HepG2 (cell line): ENCODE results near the gene NMT2. TPM values are rescaled to one million over a fixed set of nuclear protein-coding genes. Genes with fewer than 3 reads are reported as not detected.

ENCODE experiments used
- ATAC-seq: fragments of 200-7000 bp; cut with Tn5 transposase; 3 replicates; pipeline ENCODE4 v1.9.1; 2020; ENCODE audit warnings: mild to moderate bottlenecking, moderate library complexity
- BruUV-seq: library from RNA; stranded (reverse); fragments of 400-500 nt; replicated peaks from 2 replicates; lab custom pipeline; 2021; lab: Mats Ljungman, UMichigan
- CTCF ChIA-PET: fragments of 300-600 bp; formaldehyde crosslinking; extraction: SDS; loops from one replicate; lab custom pipeline; 2021; ENCODE audit warnings: low total read pairs, inconsistent platforms, low intra/inter-chr PET ratio; lab: Yijun Ruan, JAX
- POLR2A ChIA-PET: fragments of 350-600 bp; sonication (Branson Sonifier 250); formaldehyde crosslinking; loops from one replicate; lab custom pipeline; 2020; ENCODE audit warnings: antibody characterized with exemption, inconsistent platforms; lab: Yijun Ruan, JAX
- DNase-seq: peaks from one replicate; pipeline ENCODE4 v3.0.0-alpha.2; 2015; ENCODE audit warnings: low spot score
- FAIRE-seq: peaks from 3 replicates; lab custom pipeline; 2011; peaks lifted over from hg19 to GRCh38; lab: Jason Lieb, UNC
- H2AFZ ChIP-seq: one replicate; pipeline ENCODE4 v1.6.1; 2011; ENCODE audit warnings: low read length, inconsistent platforms
- H3K27ac ChIP-seq: fragments of 300-600 bp; 3 replicates; pipeline ENCODE4 v1.8.0; 2011; ENCODE audit warnings: mixed run types, mild to moderate bottlenecking, mixed read lengths, low read length, inconsistent platforms; ENCODE audit not compliant: insufficient read depth; ENCODE audit errors: extremely low read length
- H3K27me3 ChIP-seq, 2 experiments: fragments of 200-600 bp in 1 of 2; 2 replicates in 1 of 2; 3 replicates in 1 of 2; pipeline versions ENCODE4 v1.6.0 to v1.8.0; 2011; ENCODE audit warnings: low read length in 2 of 2, mild to moderate bottlenecking in 2 of 2, moderate library complexity in 2 of 2, inconsistent platforms in 1 of 2; ENCODE audit not compliant: insufficient read depth in 2 of 2, control insufficient read depth in 1 of 2
- H3K36me3 ChIP-seq, 2 experiments: fragments of 200-600 bp in 1 of 2; replicated peaks in 1 of 2; 2 replicates in 1 of 2; 3 replicates in 1 of 2; pipeline versions ENCODE4 v1.5.1 to v1.8.0; 2011; ENCODE audit warnings: low read length in 2 of 2, inconsistent platforms in 1 of 2; ENCODE audit not compliant: insufficient read depth in 2 of 2, control insufficient read depth in 1 of 2
- H3K4me1 ChIP-seq: 2 replicates; pipeline ENCODE4 v1.5.1; 2012; ENCODE audit warnings: low read length, inconsistent platforms; ENCODE audit not compliant: insufficient read depth
- H3K4me2 ChIP-seq: 2 replicates; pipeline ENCODE4 v1.6.0; 2011; ENCODE audit warnings: low read depth, low read length, inconsistent platforms
- H3K4me3 ChIP-seq, 3 experiments: fragments of 200-600 bp in 1 of 3; sonication (generic), shearing (Covaris generic) in 1 of 3; replicated peaks in 1 of 3; 2 replicates each; pipeline ENCODE4 v1.5.1; 2011 to 2016; ENCODE audit warnings: low read length in 3 of 3, inconsistent platforms in 2 of 3, low read depth in 2 of 3, mild to moderate bottlenecking in 2 of 3, control low read depth in 1 of 3, mixed read lengths in 1 of 3; ENCODE audit not compliant: insufficient read depth in 1 of 3
- H3K79me2 ChIP-seq: one replicate; pipeline ENCODE4 v1.6.1; 2011; ENCODE audit warnings: low read length, inconsistent platforms; ENCODE audit not compliant: insufficient read depth
- H3K9ac ChIP-seq: 2 replicates; pipeline ENCODE4 v1.6.0; 2011; ENCODE audit warnings: mild to moderate bottlenecking, low read depth, low read length, inconsistent platforms; ENCODE audit not compliant: insufficient read depth
- H3K9me3 ChIP-seq: 2 replicates; pipeline ENCODE4 v1.5.1; 2012; ENCODE audit warnings: mild to moderate bottlenecking, low read length
- H4K20me1 ChIP-seq: 2 replicates; pipeline ENCODE4 v1.6.0; 2011; ENCODE audit warnings: inconsistent platforms, mild to moderate bottlenecking, low read length, moderate library complexity; ENCODE audit not compliant: insufficient read depth
- ASH2L ChIP-seq: fragments of 300-600, 200-600 bp; sonication (generic); IDR thresholded peaks from 2 replicates; pipeline ENCODE4 v1.7.0; 2017; ENCODE audit warnings: low read depth, mild to moderate bottlenecking, moderate library complexity, mixed read lengths, low read length; ENCODE audit not compliant: insufficient read length
- BCL3 ChIP-seq: sonication (generic); formaldehyde crosslinking; IDR thresholded peaks from 2 replicates; pipeline ENCODE4 v1.5.1; 2020; ENCODE audit warnings: mild to moderate bottlenecking, missing genetic modification reagents, moderate library complexity
- DZIP1 ChIP-seq: sonication (generic); formaldehyde crosslinking; IDR thresholded peaks from 2 replicates; pipeline ENCODE4 v1.5.0; 2020; ENCODE audit warnings: mild to moderate bottlenecking, missing genetic modification reagents
- HNF4A ChIP-seq: sonication (generic); formaldehyde crosslinking; IDR thresholded peaks from 2 replicates; pipeline ENCODE4 v1.4.0; 2020; ENCODE audit warnings: missing genetic modification reagents
- KLF12 ChIP-seq: sonication (generic); formaldehyde crosslinking; IDR thresholded peaks from 2 replicates; pipeline ENCODE4 v1.4.0; 2020; ENCODE audit warnings: missing genetic modification reagents, borderline replicate concordance
- MAFK ChIP-seq, 2 experiments: IDR thresholded peaks in 1 of 2; conservative IDR thresholded peaks in 1 of 2; 2 replicates each; pipeline ENCODE4 v1.6.1; 2011; ENCODE audit warnings: improper control_type of control experiment in 2 of 2, low read length in 2 of 2
- MAZ ChIP-seq, 2 experiments: sonication (generic) in 1 of 2; formaldehyde crosslinking in 1 of 2; IDR thresholded peaks; 2 replicates each; pipeline versions ENCODE4 v1.5.0 to v1.6.1; 2012 to 2020; ENCODE audit warnings: low read depth in 2 of 2, mild to moderate bottlenecking in 2 of 2, borderline replicate concordance in 1 of 2, improper control_type of control experiment in 1 of 2, low read length in 1 of 2, missing genetic modification reagents in 1 of 2, moderate library complexity in 1 of 2
- POLR2A ChIP-seq, 2 experiments: IDR thresholded peaks; 2 replicates each; pipeline ENCODE4 v1.6.1; 2011; ENCODE audit warnings: low read depth in 2 of 2, low read length in 2 of 2, mild to moderate bottlenecking in 1 of 2, moderate library complexity in 1 of 2; ENCODE audit not compliant: insufficient read depth in 1 of 2
- TEAD2 ChIP-seq: sonication (generic); formaldehyde crosslinking; IDR thresholded peaks from 2 replicates; pipeline ENCODE4 v1.9.0; 2021; ENCODE audit warnings: missing genetic modification reagents
- YEATS4 ChIP-seq: sonication (generic); formaldehyde crosslinking; IDR thresholded peaks from 2 replicates; pipeline ENCODE4 v1.4.0; 2020; ENCODE audit warnings: missing genetic modification reagents, borderline replicate concordance
- ZBTB14 ChIP-seq: sonication (generic); formaldehyde crosslinking; IDR thresholded peaks from 2 replicates; pipeline ENCODE4 v1.4.0; 2020; ENCODE audit warnings: missing genetic modification reagents
- ZNF276 ChIP-seq: sonication (generic); formaldehyde crosslinking; IDR thresholded peaks from 2 replicates; pipeline ENCODE4 v1.4.0; 2020; ENCODE audit warnings: mild to moderate bottlenecking, low read depth, missing genetic modification reagents
- ZNF704 ChIP-seq: sonication (generic); formaldehyde crosslinking; IDR thresholded peaks from 2 replicates; pipeline ENCODE4 v1.8.1; 2023; ENCODE audit warnings: mild to moderate bottlenecking, inconsistent platforms, moderate library complexity, missing genetic modification reagents, borderline replicate concordance
- ZNF883 ChIP-seq: sonication (generic); formaldehyde crosslinking; IDR thresholded peaks from 2 replicates; pipeline ENCODE4 v1.5.1; 2020; ENCODE audit warnings: mild to moderate bottlenecking, missing genetic modification reagents; ENCODE audit errors: not compliant biosample characterization
- WGBS: methylation state at CpG from one replicate; pipeline ENCODE4 v1.1.6; 2017; ENCODE audit warnings: low lambda C conversion rate; 5-methylcytosine and 5-hydroxymethylcytosine counted together
- in situ Hi-C: cut with HindIII; loops from 2 replicates; pipeline ENCODE4 v1.10.0; 2017; ENCODE audit warnings: low pct_unique_long_range_greater_than_20kb; ENCODE audit not compliant: extremely low pct_ligation_motif_present
- intact Hi-C: fragments of 100-400 bp; cut with micrococcal nuclease; formaldehyde crosslinking; loops from one replicate; pipeline ENCODE4 v1.10.0; 2022; ENCODE audit not compliant: unreplicated experiment
- polyA plus RNA-seq, 8 experiments: library from polyadenylated mRNA; depleted of rRNA in 3 of 8; stranded (reverse) in 7 of 8; unstranded in 1 of 8; fragments of >200 nt; fragmentation: Illumina TruSeq in 4 of 8; extraction: Trizol in 4 of 8; gene quantifications; 2 replicates each; pipeline versions ENCODE4 v1.2.1 to v1.2.3, GENCODE V29; 2011 to 2016; ENCODE audit warnings: low read depth in 4 of 8, missing spikeins in 1 of 8, mixed read lengths in 1 of 8; ENCODE audit not compliant: insufficient read depth in 1 of 8
- total RNA-seq, 5 experiments: library from RNA; depleted of rRNA; stranded (reverse); fragments of >200 nt; fragmentation: Illumina TruSeq; extraction: Trizol; gene quantifications; 2 replicates each; pipeline ENCODE4 v1.2.3, GENCODE V29; 2016; ENCODE audit warnings: low read depth in 1 of 5
- TF ChIP-seq, protein P1 (sequence below): sonication (generic); formaldehyde crosslinking; IDR thresholded peaks from 2 replicates; pipeline ENCODE4 v1.5.0; 2020; ENCODE audit warnings: missing genetic modification reagents, mild to moderate bottlenecking, borderline replicate concordance

NMT2 gene
- total and polyA plus RNA-seq, 2 of the 13 experiments (the other 11 are each of a cell fraction or from before 2014, with no cell fraction given), result 10.1 to 23.8 TPM

DNA sequence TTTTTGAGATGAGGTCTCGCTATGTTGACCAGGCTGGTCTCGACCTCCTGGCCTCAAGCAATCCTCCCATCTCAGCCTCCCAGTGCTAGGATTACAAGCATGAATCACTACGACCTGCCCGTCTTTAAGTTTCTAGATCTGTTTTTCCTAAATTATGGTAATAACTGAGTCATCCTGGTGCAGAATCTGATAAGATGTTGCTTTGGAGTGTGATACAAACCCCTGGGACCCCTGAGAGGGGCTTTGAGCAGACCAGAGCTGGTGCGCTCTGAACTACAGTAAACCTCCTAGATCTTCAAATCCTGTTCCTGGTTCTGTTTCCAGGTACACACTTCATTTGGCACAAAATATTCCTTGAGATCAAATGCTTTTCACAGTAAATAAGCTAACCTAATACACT, 37.2 kb downstream of the NMT2 start:
- ATAC-seq (no peak), DNase-seq (no peak), FAIRE-seq (no peak)
- no peak overlapping the region for H3K27ac ChIP-seq
- no peak overlapping the region for H2AFZ ChIP-seq
- BruUV-seq, result no TSS peak
- H3K9ac ChIP-seq, result no peak overlapping the region
- H3K4me1 ChIP-seq, result no peaks in the 10 kb centered on the region
- no peaks in the 10 kb centered on the region; a peak in 1 of 5 replicates for H3K27me3 ChIP-seq
- no peaks in the 10 kb centered on the region for H3K9me3 ChIP-seq
- intact Hi-C loops (no loop called here), in situ Hi-C loops (no loop called here)
- ChIA-PET POLR2A (no interaction called here), CTCF (no interaction called here)
- no peak overlapping the region for H3K4me2 ChIP-seq
- H3K36me3 ChIP-seq, result peaks cover 16 to 66% of the 10 kb centered on the region in 2 experiments
- H4K20me1 ChIP-seq, result no peaks in the 10 kb centered on the region
- no peaks in the 10 kb centered on the region for H3K79me2 ChIP-seq
- no peak overlapping the region for H3K4me3 ChIP-seq
- 97% methylated on average over 5 of the region's 5 CpGs for WGBS
- TF ChIP-seq TEAD2 (CRISPR knock-in tag), result no peak
- TF ChIP-seq MAFK (conservative IDR thresholded peaks at IDR 0.05 in 1 of 2, IDR thresholded peaks at IDR 0.05 in 1 of 2; ENCODE audit: low read length in 2 of 2), result no peak
- no peak for TF ChIP-seq ZBTB14
- TF ChIP-seq DZIP1 (CRISPR knock-in tag), result no peak
- TF ChIP-seq BCL3 (CRISPR knock-in tag), result no peak
- no peak for TF ChIP-seq ZNF704 (CRISPR knock-in tag)
- TF ChIP-seq HNF4A (CRISPR knock-in tag), result no peak
- TF ChIP-seq, protein P1, sequence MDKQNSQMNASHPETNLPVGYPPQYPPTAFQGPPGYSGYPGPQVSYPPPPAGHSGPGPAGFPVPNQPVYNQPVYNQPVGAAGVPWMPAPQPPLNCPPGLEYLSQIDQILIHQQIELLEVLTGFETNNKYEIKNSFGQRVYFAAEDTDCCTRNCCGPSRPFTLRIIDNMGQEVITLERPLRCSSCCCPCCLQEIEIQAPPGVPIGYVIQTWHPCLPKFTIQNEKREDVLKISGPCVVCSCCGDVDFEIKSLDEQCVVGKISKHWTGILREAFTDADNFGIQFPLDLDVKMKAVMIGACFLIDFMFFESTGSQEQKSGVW (CRISPR knock-in tag), result no peak
- no peak for TF ChIP-seq YEATS4 (CRISPR knock-in tag)
- TF ChIP-seq KLF12 (CRISPR knock-in tag), result no peak
- no peak for TF ChIP-seq MAZ (IDR thresholded peaks at IDR 0.05; ENCODE audit: borderline replicate concordance, low read depth, low read length)
- no peak for TF ChIP-seq MAZ (CRISPR knock-in tag; IDR thresholded peaks at IDR 0.05; ENCODE audit: low read depth)
- TF ChIP-seq POLR2A (IDR thresholded peaks at IDR 0.05; ENCODE audit: insufficient read depth in 1 of 2, low read depth in 2 of 2, low read length in 2 of 2), result no peak
- TF ChIP-seq ZNF276 (CRISPR knock-in tag), result no peak
- no peak for TF ChIP-seq ASH2L
- TF ChIP-seq ZNF883 (CRISPR knock-in tag), result no peak
